GM21529 (cell line): ENCODE results near the gene DNAJC27.

ENCODE experiments used
- ATAC-seq: cut with Tn5 transposase; IDR thresholded peaks from one replicate; pipeline ENCODE4 v1.9.1; 2021; ENCODE audit not compliant: unreplicated experiment

The DNAJC27 gene

DNA sequence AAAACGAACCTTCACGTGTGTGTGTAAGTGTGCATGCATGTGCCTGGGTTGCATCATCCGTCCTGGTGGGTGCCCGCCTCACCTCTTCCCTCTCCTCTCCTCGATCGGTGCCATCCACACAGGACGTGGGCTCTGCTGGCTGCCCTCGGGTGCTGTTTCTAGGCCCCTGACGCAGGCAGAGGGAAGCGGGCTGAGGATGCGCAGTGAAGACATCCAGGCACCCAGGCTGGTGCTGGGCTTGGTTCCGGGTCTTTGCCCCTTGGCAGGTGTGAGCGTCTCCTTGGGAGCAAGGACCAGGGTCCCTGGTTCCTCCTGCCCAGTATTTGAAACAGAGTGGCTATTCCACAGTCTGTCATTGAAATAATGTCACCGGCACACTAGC is 45.5 kb downstream of the DNAJC27 start:
- ATAC-seq, result no peak

DNA sequence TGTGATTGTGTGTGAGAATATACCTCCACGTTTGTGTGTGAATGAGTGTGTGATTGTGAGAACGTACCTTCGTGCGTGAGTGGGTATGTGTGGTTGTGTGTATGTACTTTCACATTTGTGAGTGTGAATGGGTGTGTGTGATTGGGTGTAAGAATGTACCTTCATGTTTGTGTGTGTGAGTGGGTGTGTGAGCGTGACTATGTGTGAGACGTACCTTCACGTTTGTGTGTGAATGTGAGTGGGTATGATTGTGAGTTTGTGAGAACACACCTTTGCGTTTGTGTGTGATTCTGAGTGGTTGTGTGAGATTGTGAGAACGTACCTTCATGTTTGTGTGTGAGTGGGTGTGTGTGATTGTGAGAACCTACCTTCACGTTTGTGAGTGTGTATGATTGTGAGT is 45.9 kb downstream of the DNAJC27 start:
- no peak for ATAC-seq

DNA sequence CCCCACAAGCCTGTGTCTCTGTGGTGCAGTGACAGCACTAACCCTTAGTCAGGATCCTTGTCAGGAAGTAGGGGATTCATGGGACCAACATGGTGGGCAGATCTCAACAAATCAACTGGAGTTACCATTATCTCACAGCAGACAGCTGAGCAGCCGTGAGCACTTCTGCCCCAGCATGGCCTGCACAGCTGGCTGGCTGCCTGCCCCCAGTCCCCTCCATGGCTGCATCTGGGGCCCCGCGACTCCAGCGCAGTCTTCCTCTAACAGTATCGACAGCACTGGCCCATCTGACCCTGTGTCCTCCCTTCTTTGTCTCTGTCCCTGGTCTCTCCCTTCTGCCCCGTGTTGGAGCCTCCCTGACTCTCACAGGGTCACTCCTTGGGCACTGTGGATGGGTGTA is 47.0 kb downstream of the DNAJC27 start:
- ATAC-seq, result no peak

DNA sequence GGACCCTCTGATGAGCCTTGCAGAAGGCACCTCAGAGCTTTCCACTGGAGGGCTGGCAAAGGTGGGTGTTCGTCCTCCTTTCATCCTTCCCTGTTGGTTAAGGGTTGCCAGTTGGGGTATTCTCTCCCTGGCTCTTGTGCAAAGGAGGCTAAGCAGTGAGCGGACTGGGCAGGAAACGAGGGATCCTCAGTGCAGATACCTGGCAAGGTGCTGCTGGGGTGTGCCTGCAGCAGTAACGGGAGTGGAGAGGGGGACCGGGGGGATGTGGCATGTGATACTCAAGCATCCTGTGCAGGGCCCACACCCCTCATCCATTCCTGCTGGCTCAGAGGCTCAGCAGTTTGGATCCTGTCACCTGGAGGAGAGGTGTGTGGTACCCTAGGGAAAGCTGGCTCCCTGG is 47.5 kb downstream of the DNAJC27 start:
- no peak for ATAC-seq

DNA sequence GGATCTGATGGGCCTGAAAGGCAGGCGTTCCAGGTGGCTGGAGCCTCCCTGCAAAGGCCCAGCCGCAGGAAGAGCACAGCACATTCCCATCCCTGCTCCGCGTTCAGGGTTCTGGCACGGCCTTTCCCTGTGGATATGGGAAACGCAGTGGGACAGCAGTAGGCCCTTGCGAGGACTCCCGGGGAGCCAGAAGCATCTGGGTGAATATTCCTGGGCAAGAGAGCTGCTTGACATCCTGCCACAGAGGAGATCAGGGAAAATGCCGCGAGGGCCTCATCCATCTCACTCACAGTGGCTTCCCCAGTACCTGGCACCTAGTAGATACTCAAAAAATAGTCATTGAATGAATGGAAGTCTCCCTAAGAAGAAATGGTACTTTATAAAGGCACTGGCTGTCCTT is 48.6 kb downstream of the DNAJC27 start:
- no peak for ATAC-seq

DNA sequence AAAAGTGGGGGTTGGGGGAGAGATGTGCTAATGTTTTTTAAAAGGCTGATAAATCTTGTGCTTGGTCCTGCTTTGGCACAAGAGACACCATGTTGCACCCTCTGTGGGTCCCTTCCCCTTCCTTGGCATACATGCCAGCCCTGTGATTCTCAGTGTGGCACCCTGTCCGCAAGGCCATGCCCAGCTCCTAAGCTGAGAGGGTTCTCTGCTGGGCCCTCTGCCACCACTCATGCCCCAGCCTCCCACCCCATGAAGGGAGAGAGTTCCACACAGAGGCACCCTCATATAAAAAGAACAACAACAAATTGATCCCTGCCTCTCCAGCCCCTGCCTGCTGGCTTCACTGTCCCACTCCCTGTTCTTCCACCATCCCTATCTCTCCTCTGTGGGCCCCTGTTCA is 49.2 kb downstream of the DNAJC27 start:
- no peak for ATAC-seq

DNA sequence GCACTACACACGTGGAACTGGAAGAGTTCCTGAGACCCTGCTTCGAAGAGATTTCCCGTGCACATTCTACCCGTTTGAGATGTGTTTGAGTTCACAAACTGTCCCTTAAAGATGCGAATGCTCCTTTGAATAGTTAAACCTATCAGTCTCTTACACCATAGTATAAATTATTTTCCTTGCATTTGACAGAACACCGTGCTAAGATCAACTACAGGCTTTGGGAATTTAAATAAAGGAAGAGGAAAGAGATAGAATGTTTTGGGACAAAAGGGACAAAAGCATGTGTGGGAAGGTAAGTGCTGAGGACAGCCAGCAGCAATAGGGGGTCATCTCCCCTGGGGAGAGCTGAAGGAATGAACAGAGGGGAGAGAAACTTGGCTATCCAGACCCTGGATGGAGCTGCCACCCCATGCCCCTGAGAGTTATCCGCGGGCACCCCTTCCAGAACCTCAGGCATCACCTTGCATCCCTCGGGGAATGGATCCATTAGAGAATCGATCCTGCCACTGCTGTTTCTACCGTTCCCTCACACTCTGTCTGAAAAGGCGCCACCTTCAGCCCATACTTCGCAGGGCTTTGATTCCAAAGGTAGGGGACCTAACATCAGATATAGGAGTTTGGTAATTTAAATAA is 50.8 kb downstream of the DNAJC27 start:
- no peak for ATAC-seq

DNA sequence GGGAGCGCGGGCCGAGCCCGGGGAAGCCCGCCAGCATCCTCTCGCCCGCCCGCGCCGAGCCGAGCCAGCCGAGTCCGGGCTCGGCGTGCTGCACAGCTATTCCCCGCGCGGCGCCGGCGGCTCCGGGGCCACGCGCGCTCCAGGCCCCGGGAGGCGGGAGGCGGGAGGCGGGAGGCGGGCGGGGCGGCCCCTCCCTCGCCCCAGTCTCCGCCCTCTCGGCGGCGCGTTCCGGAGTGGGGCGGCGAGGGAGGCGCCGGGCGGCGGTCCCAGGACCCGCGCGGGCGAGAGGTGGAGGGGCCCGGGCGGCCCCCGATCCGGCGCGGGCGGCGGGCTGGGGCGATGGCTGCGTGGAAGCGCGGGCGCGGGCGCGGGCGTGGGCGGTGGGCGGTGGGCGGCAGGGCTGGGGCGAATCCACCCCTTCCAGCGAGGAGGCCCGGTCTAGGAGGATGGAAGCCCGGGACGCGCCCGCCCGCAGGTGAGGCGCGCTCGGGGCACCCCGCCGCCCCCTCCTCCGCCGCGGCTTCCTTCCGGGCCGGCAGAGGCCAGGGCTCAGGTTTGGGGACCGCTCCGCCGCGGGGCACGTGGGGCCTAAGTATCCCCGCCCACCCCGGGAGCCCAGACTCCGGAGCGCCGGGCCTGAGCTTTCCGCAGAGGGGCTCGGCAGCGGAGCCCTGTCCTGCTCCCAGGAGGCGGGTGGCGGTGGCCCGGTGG is 51.5 kb downstream of the DNAJC27 start, which contains the start of gene ADCY3:
Gene ADCY3, minus strand, starts transcription at position 140 of the 711 bp plus-strand sequence. CDS start 1,250 bp downstream, outside the sequence.
- ATAC-seq, result peak; percentile 52

DNA sequence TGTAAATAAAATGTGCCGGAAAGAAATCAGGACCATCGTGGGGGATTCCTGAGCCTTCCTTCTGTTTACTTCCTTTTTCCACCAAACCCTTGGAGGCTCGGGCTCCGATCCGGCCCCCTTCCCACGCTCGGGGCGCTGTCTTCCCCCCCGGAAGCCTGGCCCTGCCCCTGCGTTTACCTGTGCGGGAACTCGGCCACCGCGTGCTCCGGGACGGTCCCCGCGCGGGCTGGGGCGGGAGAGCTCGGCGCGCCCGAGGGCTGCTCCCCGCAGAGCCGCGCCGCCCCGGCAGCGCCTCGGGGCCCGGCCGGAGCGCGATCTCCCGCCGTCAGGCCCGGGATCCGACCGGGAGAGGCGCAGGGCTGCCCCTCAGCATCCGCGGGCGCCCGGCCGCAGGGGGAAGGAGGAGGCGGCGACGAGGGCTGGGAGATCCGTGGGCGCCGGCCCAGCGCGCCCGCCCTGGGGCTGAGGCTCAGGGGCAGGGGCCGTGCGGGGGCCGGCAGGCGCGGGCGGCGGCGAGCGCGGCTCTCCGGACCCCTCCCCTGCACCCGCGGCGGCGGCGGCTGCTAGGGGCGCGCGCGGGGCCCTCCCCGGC is 52.2 kb downstream of the DNAJC27 start:
- peak; percentile 26 for ATAC-seq

DNA sequence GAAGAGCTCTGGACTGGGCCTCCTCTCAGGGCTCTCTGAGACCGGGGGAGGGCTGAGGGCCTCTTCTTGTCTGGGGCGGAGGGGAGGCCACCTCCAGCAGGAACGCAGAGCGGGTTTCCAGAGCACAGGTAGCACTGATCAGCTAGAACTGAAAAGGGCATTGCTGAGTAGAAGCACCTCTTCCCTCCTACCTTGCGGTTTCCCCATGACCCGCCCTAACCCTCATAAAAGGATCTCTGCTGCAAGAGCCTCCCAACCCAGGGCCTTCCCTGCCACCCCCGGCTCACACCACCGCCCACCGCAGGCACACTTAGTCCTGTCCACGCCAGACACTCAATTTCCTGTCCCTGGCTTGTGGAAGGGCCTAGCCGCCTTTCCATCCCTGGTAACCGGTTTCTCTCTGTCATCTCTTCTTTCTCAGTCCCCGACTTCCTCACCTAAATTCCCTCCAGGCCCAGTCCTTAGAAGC is 52.7 kb downstream of the DNAJC27 start:
- peak; percentile 31 for ATAC-seq

DNA sequence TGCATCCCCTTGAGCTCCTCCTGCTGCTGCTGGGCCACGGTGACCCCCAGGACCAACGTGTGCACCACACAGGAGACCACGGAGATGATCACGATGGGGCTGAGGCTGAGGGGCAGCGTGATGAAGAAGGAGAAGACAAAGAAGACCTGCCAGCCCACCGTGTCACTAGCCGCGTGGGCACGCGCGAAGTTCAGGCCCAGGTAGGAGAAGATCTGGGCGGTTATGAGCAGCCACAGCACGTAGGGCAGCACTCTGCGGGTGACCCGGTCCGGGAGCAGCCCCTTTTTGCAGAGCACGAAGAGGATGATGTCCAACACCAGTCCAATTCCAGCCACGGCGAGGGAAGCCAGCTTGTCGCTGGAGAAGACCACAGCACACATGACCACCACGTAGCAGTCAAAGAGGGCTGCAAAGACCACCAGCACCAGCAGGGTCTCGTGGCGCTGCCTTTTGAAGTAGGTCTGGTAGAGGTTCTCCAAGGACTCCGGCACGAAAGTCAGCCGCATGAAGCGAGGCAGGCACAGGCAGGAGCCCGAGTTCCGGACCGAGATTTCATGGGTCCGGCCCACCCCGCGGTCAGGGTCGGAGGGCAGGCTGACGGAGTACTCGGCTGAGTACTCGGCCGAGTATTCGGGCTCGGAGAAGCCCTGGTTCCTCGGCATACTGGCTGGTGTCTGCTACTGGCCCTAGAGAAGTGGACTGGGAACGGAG is 53.3 kb downstream of the DNAJC27 start:
- ATAC-seq, result no peak

DNA sequence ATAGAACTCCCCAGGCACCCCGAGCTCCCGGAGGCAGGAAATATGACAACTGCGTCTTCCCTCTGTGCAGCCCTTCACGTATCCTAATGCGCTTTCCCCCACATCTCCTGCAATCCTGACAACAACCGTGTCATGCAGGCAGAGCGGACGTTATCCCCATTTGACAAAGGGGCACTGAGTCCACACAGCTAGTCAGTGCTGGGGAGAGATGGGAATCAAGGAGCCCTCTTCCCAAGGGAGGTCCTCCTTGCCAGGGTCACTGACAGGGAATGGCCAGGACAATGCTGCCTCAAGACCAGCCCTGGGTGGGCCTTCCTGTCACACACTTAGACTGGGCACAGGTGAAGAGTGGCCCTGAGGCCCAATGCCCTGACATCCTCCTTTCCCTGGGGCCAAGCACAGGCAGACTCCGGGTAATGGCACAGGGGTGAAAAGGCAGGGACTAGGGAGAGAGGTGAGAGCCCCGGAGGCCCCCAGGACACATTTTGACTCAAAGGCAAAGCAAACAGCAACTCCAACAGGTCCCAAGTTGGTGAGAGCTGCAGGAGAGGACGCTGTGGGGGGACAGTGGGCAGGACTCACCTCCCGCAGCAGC is 53.9 kb downstream of the DNAJC27 start:
- no peak for ATAC-seq

DNA sequence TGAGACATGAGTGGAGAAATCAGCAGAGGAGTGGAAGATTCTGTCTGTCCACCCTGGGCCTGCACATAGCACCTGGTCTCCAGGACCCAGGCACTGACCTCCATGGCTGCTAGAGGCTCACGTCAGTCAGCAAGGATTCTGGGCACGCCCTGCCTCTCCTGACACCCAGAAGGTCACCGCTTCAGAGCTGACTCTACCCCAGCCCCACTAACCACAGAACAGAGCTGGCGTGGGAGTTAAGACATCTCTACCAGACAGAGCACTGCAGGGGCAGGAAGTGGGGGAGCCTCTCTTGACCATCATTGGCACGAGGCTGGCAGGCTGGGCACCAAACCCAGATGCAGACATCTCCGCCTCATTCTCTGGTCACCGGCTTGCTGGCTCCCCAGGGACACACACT is 54.7 kb downstream of the DNAJC27 start:
- ATAC-seq, result peak; percentile 35

DNA sequence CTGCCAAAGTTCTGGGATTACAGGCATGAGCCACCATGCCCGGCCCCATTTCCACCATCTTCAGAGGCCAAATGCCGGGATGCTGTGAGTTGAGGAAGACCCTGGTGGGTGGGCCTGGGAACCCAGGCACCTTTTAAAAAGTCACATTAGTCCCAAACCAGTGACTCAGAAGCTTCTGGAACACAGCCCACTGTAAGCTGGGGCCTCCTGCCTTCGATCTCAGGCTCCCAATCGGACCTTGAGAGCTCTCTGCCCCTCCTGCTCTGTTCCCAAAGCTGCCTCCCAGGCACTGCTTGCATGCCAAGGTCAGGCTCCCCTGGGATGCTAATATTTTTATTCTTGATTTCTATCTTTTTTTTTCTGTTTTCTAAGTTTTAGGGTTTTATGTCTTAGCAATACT is 56.0 kb downstream of the DNAJC27 start:
- no peak for ATAC-seq

DNA sequence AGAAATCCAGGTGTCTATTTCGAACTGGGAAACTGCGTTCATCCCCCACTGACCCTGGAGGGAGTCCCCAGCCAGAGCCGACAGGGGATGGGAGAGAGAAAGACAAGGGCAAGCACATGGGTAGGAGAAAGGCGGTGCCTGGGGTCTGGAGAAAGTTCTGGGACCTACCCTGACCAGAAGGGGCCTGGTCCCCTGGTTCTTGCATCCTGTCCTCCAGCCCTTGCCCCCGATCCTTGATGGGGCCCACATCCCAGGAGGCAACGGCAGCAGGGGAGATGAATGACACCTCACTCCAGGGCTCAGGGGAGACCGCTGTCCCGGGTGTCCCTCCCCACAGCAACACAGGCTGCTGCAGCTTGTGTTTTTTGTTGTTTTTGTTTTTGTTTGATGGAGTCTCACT is 56.6 kb downstream of the DNAJC27 start:
- ATAC-seq, result no peak

DNA sequence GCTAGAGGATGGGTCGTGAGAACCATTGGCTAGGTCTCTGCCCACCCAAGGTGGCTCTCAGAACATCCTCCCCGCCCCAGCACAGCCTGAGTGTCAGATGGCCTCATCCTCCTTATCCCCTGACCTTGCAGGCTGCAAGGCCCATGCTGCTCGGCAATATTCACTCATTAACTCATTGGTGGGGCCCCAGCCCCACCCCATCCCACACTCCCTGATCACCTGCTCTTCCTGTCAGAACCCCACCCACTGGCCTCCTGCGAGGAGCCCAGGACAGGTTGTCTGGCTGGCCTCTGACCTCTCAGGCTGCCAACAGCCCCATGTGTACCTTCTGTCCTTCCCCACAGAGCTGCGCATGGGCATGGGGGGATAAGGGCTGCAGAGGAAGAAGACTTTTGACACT is 57.0 kb downstream of the DNAJC27 start:
- no peak for ATAC-seq

DNA sequence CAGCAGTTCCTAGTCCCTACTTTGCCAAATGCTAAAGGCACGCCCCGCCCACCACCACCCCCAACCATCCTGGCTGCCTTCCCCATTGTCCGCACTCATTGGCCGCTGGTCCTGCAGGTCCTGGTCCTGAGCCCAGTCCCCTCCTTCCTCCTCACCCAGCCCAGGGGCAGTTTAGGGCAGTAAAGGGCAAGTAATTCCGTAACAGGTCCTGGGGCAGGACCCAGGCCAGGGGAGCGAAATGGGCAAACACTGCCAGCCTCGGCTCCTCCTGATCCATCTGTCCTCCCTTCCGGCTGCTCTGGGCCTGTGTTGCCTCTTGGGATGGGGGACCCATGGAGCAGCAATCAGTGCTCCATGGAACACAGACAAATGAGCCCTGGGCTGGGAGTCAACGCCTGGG is 57.8 kb downstream of the DNAJC27 start:
- no peak for ATAC-seq

DNA sequence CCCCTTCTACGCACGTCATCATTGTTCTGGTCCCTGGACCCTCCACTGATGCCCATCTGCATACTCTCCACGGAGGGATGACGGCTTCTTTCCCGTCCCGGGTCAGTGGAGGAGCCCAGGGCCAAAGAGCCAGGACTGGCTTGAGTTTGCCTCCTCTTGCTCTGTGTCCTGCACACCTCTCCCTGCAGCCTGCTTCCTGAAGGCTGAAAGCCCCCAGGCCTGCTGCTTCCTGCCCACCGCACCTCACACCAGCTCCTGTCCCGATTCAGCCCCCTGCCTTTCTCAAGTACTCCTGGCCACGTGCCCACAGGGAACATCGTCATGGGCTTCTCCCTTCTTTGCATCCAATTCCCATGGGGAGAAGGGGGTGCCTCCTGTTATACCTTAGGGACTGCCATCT is 58.8 kb downstream of the DNAJC27 start:
- ATAC-seq, result no peak

DNA sequence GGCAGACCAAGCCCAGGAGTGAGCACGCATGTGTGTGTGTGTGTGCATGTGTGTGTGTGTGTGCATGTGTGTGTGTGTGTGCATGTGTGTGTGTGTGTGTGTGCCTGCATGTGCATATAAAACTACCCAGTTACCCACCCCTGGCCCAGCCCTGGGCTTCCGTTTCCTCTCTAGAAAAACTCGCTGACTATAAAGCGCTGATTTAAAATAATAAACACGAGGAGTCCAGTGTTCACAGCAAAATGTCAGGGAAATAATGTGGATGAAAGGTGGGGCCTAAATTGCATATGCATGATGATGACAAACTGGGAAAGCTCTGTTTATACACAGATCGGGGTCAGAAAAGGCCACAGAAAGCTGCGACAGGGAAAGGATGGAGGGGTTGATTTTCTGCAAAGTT is 59.2 kb downstream of the DNAJC27 start:
- no peak for ATAC-seq

DNA sequence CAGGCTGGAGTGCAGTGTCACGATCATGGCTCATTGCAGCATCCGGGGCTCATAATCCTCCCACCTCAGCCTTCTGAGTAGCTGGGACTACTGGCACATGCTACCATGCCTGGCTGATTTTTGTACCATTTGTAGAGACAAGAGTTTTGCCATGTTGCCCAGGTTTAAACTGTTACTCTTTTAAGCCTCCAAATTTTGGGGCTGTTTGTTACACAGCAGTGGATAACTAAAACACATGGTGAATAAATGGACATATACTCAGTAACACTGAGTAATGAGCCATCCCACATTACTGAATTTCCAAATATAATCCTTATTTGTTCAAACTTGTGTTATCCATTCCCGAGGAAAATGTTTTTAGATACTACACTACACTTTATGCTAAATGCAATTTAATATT is 61.5 kb downstream of the DNAJC27 start:
- no peak for ATAC-seq

DNA sequence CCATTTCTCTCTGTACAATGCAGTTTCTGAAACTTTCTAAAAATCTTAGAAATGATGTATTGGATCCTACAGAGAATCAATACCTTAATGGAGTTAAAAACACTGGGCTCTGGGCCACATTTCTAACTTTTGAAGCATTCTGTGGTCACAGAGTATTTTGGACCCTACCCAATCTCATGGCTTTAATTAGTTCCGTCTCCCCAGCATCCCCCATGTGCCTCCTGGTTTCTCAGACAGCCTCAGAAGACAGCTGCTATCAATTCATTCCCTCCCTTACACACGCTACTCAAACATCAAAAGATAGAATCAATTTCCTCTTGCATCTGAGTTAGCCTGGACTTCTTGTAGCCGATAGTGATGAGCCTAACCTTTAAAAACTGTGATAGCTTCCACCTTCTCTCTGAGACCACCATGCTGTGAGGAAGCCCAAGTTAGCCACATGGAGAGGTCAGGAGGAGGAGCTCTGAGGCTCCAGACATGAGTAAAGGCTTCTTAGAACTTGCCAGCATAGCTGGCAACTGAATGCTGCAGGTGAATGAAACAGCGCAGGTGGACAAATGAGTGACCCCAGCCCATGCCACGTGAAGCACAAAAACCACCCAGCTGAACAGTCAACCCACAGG is 62.1 kb downstream of the DNAJC27 start:
- ATAC-seq, result no peak
